Cardiac muscle cell (in vitro differentiated cells and primary cell): ENCODE results near the gene S100A2. TPM values are rescaled to one million over a fixed set of nuclear protein-coding genes. Genes with fewer than 3 reads are reported as not detected.
"Not testable (repeated sequence)": the region's sequence is repeated elsewhere in the genome, so short reads cannot be mapped to it uniquely, and the experiment has no call there.

ENCODE experiments used
- DNase-seq, 2 donors: peaks; one replicate each; pipeline versions ENCODE4 v3.0.0 to v3.0.0-alpha.2; 2010 to 2017; ENCODE audit warnings: low read depth in 1 of 2, low spot score in 1 of 2
- H3K27ac ChIP-seq: fragments of 200-600 bp; sonication (generic); 2 replicates; pipeline ENCODE4 v1.5.1; 2016
- H3K27me3 ChIP-seq: fragments of 200-600 bp; sonication (generic); 2 replicates; pipeline ENCODE4 v1.6.0; 2016; ENCODE audit warnings: control low read depth
- H3K36me3 ChIP-seq: fragments of 200-600 bp; sonication (generic); 2 replicates; pipeline ENCODE4 v1.5.1; 2016; ENCODE audit warnings: control low read depth
- H3K4me1 ChIP-seq: fragments of 200-600 bp; sonication (generic); 2 replicates; pipeline ENCODE4 v1.8.1; 2017; ENCODE audit warnings: low read depth, mild to moderate bottlenecking, mixed run types
- H3K4me3 ChIP-seq: fragments of 200-600 bp; sonication (generic); 2 replicates; pipeline ENCODE4 v1.5.1; 2016; ENCODE audit warnings: mild to moderate bottlenecking
- H3K9me3 ChIP-seq: fragments of 200-600 bp; sonication (generic); 2 replicates; pipeline ENCODE4 v1.5.1; 2017; ENCODE audit warnings: low read depth, mild to moderate bottlenecking, control low read depth
- CTCF ChIP-seq: IDR thresholded peaks from 2 replicates; pipeline ENCODE4 v1.5.1; 2012; ENCODE audit warnings: low read depth, mild to moderate bottlenecking, low read length
- polyA plus RNA-seq: library from polyadenylated mRNA; unstranded; fragments of >200 nt; fragmentation: Nextera tagmentation; extraction: Ambion mirVana; gene quantifications from 2 replicates; pipeline ENCODE4 v1.2.1, GENCODE V29; 2016
- total RNA-seq: library from RNA; depleted of rRNA; stranded (reverse); fragments of >200 nt; gene quantifications from 2 replicates; pipeline ENCODE4 v1.2.3, GENCODE V29; 2016

Gene S100A2
- total and polyA plus RNA-seq, 2 experiments from 2014 or later: 2.3 TPM; not detected in 1

DNA sequence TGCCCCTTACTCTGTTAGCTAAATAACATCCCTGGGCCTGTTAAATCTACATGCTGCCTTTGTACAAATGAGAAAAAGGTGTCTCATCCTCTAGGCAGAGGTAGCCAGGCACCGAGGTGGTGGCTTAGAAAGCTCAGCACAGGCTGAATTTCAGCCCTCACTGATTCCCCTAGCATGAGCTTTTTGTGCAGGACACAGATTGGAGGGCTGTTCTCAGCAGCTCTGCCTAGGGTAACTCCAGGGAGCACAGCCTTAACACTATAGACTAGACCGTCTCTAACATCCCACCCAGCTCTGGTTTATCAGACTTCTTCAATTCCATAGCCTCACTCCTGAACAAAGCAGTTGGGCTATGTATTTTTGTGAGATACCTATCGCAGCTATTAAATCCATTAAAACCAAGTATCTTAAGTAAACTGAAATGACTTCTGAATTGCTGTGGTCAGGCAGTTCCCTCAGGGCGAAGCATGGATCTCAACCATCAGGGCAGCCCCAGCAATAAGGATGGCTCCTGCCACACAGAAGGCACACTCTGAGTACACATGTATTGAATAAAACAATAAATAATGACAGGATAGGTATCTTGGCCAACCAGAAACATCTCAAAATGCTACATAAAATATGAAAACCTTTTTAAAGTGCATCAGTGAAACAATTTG, 44.7 kb downstream of the S100A2 start:
- Histone ChIP-seq H3K4me3 (no peak overlapping the region), H3K9me3 (no peaks in the 10 kb centered on the region)
- no peak for DNase-seq

DNA sequence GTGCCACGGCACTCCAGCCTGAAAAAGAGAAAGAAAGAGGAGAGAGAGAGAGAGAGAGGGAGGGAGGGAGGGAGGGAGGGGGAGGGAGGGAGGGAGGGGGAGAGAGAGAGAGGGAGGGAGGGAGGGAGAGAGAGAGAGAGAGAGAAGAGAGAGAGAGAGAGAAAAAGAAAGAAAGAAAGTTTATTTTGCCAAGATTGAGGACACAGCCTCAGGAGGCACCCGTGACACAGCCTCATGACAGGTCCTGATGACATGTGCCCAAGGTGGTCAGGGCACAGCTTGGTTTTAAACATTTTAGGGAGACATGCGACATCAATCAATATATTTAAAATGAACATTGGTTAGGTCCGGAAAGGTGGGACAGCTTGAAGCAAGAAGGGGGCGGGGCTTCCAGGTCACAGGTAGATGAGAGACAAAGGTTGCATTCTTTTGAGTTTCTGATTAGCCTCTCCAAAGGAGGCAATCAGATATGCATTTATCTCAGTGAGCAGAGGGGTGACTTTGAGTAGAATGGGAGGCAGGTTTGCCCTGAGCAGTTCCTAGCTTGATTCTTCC, 45.4 kb downstream of the S100A2 start:
- H3K4me3 ChIP-seq, H3K9me3 ChIP-seq, H3K27me3 ChIP-seq, H3K27ac ChIP-seq, H3K36me3 ChIP-seq, DNase-seq, H3K4me1 ChIP-seq: not testable (repeated sequence)

More for the DNA sequence above, 44.7 kb downstream of the S100A2 start:
- TF ChIP-seq CTCF: no peak
- Histone ChIP-seq H3K36me3 (no peaks in the 10 kb centered on the region), H3K27ac (no peak overlapping the region), H3K4me1 (no peaks in the 10 kb centered on the region), H3K27me3 (no peaks in the 10 kb centered on the region)

DNA sequence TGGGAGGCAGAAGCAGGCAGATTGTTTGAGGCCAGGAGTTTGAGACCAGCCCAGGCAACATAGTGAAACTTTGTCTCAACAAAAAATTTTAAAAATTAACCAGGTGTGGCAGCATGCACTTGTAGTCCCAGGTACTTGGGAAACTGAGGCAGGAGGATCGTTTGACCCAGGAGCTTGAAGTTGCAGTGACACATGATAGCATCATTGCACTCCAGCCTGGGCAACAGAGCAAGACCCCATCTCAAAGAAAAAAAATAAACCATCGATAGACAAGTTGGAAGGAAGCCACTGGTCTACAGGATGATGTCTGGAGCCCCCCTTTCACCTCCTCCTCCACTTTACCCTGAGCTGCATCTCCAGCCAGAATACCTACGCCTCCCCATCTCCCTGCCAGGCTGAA, 46.4 kb downstream of the S100A2 start:
- Histone ChIP-seq H3K27me3 (no peaks in the 10 kb centered on the region), H3K27ac (no peak overlapping the region), H3K4me3 (no peak overlapping the region), H3K9me3 (no peaks in the 10 kb centered on the region), H3K4me1 (no peaks in the 10 kb centered on the region), H3K36me3 (no peaks in the 10 kb centered on the region)
- no peak for DNase-seq
- no peak for TF ChIP-seq CTCF

GRCh38 chr1:153515504-153516394, 49.9 kb downstream of the S100A2 start:
- no peaks in the 10 kb centered on the region for H3K36me3 ChIP-seq
- H3K4me1 ChIP-seq: no peaks in the 10 kb centered on the region
- H3K27me3 ChIP-seq: no peaks in the 10 kb centered on the region
- H3K27ac ChIP-seq: no peak overlapping the region
- no peak for DNase-seq
- TF ChIP-seq CTCF: no peak
- H3K4me3 ChIP-seq: no peak overlapping the region
- H3K9me3 ChIP-seq: no peaks in the 10 kb centered on the region

GRCh38 chr1:153513666-153514065, 52.0 kb downstream of the S100A2 start:
- Histone ChIP-seq H3K4me3 (no peak overlapping the region), H3K9me3 (no peaks in the 10 kb centered on the region), H3K27ac (no peak overlapping the region), H3K27me3 (no peaks in the 10 kb centered on the region), H3K4me1 (no peaks in the 10 kb centered on the region), H3K36me3 (no peaks in the 10 kb centered on the region)
- no peak for TF ChIP-seq CTCF
- no peak for DNase-seq

GRCh38 chr1:153513023-153513422, 52.6 kb downstream of the S100A2 start:
- Histone ChIP-seq H3K36me3 (no peaks in the 10 kb centered on the region), H3K27me3 (no peaks in the 10 kb centered on the region), H3K27ac (no peak overlapping the region), H3K4me3 (no peak overlapping the region), H3K4me1 (no peaks in the 10 kb centered on the region), H3K9me3 (no peaks in the 10 kb centered on the region)
- TF ChIP-seq CTCF: no peak
- no peak for DNase-seq
